CD4-positive, alpha-beta T cell treated with Interleukin-10 for 1 hour (primary cell): ENCODE results near the gene NCKAP5.
"Not testable (repeated sequence)": the region's sequence is repeated elsewhere in the genome, so short reads cannot be mapped to it uniquely, and the experiment has no call there.

Experiments
- DNase-seq: peaks from one replicate; pipeline ENCODE4 v3.0.0-alpha.2; 2020

Gene NCKAP5

DNA sequence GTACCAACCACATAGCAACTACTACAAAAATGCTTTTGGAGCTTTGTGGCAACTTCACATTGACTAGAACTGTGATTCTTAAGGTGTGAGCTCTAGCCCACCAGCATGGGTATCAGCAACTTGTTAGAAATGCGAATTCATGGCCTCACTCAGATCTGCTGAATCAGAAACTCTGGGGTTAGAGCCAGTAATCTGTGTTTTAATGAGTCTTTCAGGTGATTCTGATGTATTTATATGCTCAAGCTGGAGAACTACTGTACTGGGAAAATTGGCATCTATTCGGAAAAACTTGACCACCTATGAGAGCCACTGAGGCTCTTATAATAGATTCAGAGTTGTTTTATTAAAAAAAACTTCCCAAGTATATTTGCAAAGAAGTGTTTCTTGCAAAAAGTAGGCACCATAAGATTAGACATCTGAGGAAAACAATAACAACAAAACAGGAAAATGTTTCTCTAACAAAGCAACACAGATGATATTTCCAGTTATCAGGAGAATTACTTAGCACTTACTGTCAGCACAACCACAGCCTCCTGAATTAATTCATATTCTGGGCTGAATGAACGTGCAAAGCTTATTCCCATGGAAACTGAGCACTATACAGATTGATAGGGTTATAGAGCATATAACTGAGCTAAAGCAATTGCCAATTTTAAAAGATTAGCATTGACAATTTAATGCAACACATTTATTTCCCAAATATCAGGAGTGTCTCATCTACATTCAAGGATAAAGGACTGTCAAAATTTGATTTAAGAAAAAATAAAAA, 71.6 kb downstream of the NCKAP5 start:
- no peak for DNase-seq

GRCh38 chr2:133495226-133495625, 73.0 kb downstream of the NCKAP5 start:
- no peak for DNase-seq

GRCh38 chr2:133492719-133493380, 75.4 kb downstream of the NCKAP5 start:
- no peak for DNase-seq

- DNase-seq: no peak
Observed at GRCh38 chr2:133490411-133490980, 77.8 kb downstream of the NCKAP5 start.

DNA sequence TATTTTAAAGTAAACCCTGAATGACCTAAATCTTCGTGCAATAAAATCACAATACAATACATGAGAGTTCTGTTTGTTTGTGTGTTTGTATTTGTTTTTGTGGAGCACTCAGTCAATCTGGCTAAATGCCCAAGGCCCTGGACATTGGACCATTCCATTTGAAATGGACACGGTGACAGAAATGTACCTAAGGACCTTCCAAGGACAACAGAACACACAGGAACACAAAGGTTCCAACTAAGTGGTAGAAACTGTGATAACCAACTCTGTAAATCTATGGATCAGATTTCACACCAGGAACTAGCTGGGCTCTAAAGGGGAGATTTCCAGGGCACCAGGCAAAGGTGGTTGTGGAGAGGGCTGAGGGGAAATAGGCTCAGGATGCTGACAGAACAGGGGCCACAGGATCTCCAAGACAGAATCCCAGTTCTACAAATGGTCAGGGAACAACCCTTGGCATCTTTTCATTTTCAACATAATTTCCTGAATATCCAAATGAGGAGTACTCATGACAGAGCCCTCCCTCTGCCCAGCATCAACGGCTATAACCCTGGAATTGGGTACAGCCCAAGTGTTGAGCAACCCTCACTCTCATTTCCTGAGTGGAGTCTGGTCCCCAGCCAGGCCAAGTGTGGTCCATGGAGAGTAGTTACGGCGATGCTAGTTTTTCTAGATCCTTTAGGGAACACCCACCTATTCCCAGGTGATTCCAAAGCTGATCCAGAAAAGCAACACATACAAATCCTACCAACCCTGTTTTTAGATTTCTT, 78.4 kb downstream of the NCKAP5 start:
- no peak for DNase-seq

DNA sequence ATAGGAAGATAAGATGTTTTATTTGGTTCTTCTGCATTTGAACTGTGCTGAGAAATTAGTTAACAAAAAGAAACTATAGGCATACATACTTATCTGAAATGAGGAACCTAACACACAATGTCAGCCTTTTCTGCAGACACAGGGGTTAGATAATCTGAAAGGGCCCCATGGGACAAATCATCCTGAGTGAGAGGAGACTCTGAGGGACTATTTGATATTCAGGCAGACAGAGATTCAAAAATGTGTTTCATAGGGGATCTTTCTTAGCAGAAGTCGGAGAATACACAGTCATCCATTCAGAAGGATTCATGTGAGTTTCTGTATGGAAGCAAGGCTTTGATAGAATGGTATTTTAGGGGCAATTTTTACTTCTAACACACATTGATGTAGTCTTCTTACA, 79.1 kb downstream of the NCKAP5 start:
- DNase-seq: no peak

DNA sequence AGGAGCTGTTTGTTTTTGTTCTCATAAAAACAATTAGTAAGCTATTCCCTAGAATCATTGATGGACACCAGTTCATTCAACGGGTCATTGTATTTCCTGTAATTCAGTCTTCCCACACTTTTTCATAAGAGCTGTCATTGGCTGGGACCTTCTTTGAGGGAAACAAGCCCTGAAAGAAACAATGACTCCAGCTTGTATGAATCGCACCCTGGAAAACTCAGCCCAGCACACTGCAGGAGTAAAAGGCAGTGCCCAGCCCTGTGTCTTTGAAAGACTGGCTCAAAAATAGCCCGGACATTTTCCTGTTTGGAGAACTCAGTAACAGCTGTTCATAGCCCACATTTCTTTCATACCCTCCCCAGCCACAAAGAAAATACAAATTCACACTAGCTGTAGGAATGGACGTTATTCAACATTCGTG, 81.5 kb downstream of the NCKAP5 start:
- no peak for DNase-seq

GRCh38 chr2:133485868-133486267, 82.4 kb downstream of the NCKAP5 start:
- DNase-seq: no peak

DNA sequence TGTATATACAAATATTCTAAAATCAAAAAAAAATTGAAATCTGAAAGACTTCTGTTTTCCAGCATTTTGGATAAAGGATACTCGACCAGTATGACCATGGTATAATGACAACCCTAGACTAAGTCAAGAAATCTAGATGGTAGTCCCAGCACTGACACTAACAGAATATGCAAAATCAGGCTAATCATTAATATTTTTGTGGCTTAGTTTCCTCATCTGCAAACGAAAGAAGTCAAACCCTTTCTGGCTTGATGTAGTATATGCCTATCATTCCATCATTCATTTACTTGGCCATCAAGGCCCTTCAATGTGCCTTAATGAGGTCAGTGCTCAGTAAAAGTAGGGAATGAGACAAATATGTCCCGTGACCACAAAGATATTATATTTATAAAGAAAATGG, 83.5 kb downstream of the NCKAP5 start:
- DNase-seq: no peak

DNA sequence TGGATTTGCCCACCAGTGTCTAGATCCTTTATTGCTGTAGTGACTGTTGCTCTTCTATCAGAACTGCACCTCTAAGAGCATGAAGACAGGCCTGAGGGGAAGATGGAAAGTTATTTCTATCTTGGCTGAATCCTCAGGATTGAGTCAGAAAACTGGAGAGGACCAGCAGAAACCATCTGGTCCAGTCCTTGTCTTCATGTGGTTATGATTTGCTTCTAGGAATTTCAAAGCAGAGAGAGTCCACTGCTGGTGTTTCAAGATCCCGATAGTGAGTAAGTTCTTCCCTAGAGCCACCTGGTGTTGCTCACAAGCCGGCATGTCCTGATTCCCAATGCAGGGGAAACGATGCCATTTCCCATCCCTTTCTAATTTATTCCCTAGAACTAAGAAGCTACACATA, 84.2 kb downstream of the NCKAP5 start:
- DNase-seq: no peak

DNA sequence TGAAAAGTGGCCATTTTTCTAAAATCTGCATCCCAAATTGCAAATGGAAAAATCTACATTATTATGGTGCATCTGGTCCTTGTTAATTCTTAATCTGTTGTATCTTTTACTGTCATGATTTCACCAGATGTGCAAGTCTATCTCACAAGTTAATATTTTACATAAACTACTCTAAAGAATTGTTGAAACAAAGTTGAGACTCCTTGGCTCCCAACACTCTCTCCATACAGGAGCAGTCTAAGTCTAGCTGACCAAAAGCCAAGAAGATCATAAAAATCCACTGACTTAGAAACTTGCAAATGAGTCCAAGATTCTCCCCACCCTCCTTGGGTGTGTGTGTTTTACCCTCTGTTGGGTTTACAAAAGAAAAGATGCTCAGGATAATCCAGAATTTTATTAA, 85.1 kb downstream of the NCKAP5 start:
- no peak for DNase-seq

GRCh38 chr2:133480707-133481429, 87.4 kb downstream of the NCKAP5 start:
- no peak for DNase-seq

DNA sequence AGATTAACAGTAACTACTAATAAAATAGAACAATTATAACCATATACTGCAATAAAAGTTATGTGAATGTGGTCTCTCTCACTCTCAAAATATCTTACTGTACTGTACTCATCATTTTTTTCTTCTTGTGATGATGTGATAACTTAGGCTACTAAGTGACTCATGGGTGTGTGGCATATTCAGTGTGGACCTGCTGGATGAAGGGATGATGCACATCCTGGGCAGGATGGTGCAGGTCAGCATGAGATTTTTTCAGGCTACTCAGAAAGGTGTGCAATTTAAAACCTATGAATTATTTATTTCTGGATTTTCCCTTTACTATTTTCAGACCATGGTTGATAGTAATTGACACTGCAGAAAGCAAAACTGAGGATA, 90.7 kb downstream of the NCKAP5 start:
- no peak for DNase-seq

DNA sequence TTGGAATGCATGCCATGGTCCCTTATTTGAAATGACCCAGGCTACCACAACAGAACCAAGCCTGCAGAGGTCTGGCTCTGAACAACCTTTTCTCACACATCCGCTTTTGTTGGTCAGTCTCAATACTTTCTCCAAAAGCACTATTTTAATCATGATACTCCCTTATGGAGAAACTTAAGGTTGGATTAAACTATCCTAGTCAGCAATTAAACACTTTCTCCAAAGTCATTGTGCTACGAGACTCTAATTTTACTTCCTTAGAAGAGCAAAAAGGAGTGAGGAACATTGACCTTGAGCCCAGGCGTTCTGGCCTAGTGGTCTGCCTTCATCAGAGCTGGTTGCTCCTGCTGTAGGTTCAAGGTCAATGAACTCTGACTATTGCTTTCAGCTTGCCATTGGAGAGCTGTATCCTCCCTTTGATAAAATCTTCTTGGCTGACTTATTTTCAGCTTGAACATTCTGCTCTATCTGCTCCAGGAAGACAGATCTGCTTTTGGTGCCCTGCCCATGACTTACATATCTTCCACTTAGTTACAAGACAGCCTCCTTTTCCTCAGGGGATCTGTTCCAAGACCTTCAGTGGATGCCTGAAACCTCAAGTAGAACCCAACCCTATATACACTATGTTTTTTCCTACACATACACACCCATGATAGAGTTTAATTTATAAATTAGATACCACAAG, 91.2 kb downstream of the NCKAP5 start:
- no peak for DNase-seq

- DNase-seq: no peak
Observed at GRCh38 chr2:133476286-133476685, 92.0 kb downstream of the NCKAP5 start.

GRCh38 chr2:133475610-133476009, 92.7 kb downstream of the NCKAP5 start:
- DNase-seq: no peak

- not testable (repeated sequence) for DNase-seq
Observed at GRCh38 chr2:133470446-133470845, 97.8 kb downstream of the NCKAP5 start.

DNA sequence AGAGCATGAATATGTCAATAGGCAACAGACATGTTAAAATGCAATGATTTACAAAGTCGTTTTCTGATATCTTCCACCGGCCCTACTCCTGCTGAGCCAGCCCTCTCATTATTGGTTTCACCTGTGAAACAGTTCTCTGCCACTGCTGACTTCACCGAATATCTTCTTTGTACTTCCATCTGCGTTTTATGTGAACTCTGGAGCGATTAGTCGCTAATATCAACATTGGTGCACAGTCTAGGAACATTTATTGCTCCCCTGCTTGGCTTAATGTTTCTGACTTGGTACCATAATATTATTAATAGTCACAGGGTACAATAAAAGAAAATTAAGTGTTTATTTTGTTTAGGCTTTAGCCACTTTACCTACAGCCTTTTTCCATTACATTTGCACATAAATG, 105.5 kb downstream of the NCKAP5 start:
- no peak for DNase-seq

DNA sequence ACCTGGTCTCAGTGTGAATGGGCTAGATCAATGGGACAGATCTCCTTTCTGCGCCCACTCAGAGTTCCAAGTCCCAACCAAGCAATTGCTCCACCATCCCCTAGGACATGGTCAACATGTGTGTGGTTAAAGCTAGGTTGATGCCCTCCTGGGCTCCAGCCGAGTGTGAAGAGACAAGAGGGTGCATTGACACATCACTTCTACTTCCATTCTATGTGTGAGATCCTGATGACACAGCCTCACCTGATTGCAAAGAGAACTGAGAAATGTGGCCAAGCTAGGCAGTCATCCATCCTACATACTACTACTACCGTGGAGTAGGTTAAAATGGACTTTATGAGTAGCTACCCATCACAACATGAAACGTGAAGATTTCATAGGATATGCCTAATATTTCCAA, 106.8 kb downstream of the NCKAP5 start:
- DNase-seq: no peak

DNA sequence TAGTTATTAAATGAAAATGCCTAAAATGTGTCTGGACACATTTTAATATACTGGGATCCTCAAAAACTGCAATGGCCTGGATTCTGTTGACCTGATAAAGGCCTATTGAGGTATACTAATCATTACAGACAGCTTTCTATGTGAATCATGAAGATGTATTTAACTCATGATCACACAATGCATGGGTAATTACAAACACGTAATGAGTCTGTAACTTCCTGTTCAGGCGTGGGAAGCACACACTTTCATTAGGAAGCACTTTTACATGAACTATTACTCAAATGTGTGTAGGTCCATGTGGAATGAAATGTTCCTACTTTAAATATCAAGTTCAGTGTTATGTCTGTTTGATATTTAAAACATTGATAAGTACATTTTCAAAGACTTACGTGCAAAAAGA, 108.7 kb downstream of the NCKAP5 start:
- DNase-seq: no peak

DNA sequence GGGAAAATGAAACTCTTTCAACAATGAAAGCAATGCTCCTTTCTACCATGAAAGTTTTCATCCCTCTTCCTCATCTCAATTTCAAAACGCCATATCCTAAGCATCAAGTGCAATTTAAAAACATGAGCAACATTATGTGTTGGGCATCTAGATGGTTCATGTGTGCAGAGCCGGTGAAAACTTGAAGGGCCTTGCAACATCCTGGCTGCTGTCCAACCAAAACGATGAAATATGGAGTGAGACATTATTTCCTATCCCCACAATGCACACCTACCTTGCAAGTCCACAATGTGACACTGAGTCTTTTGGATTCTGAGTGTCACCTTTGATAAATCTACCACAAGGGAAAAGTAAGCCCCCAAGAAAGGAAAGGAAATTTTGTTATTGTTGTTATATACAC, 110.0 kb downstream of the NCKAP5 start:
- DNase-seq: no peak

GRCh38 chr2:133457861-133458260, 110.4 kb downstream of the NCKAP5 start:
- no peak for DNase-seq
